OCI-LY3 (cell line): ENCODE results near the gene MAOA.

Source experiments
- H2AFZ ChIP-seq: fragments of 200-600, 300-600 bp; shearing (Covaris generic); 2 replicates; pipeline ENCODE4 v1.6.0; 2014; ENCODE audit warnings: antibody characterized with exemption, low read depth, low read length
- H3K27ac ChIP-seq: fragments of 200-600, 300-600 bp; sonication (generic); 2 replicates; pipeline ENCODE4 v1.5.1; 2014; ENCODE audit warnings: mild to moderate bottlenecking, low read length, moderate library complexity, mixed read lengths
- H3K27me3 ChIP-seq: fragments of 200-600, 300-600 bp; sonication (generic); 2 replicates; pipeline ENCODE4 v1.6.1; 2014; ENCODE audit warnings: low read depth, low read length, mixed read lengths
- H3K36me3 ChIP-seq: fragments of 200-600, 300-600 bp; sonication (generic); replicated peaks from 2 replicates; pipeline ENCODE3; 2014; ENCODE audit warnings: low read depth, low read length, mixed read lengths
- H3K4me1 ChIP-seq: fragments of 300-600, 200-600 bp; sonication (generic); 2 replicates; pipeline ENCODE4 v1.6.1; 2014; ENCODE audit warnings: low read length, mixed read lengths
- H3K4me2 ChIP-seq: fragments of 200-600, 300-600 bp; sonication (generic); 2 replicates; pipeline ENCODE4 v1.6.1; 2014; ENCODE audit warnings: low read length, mixed read lengths
- H3K4me3 ChIP-seq: fragments of 300-600, 200-600 bp; sonication (generic); 2 replicates; pipeline ENCODE4 v1.5.1; 2014; ENCODE audit warnings: antibody characterized with exemption, mild to moderate bottlenecking, low read length, moderate library complexity
- H3K79me2 ChIP-seq: fragments of 300-600, 200-600 bp; shearing (Covaris generic); 2 replicates; pipeline ENCODE4 v1.6.1; 2014; ENCODE audit warnings: mild to moderate bottlenecking, low read length, mixed read lengths
- H3K9ac ChIP-seq: fragments of 300-600, 200-600 bp; shearing (Covaris generic); 2 replicates; pipeline ENCODE4 v1.6.0; 2014; ENCODE audit warnings: mild to moderate bottlenecking, low read length, moderate library complexity
- H3K9me3 ChIP-seq: fragments of 200-600, 300-600 bp; shearing (Covaris generic); 2 replicates; pipeline ENCODE4 v1.6.1; 2014; ENCODE audit warnings: low read length, mixed read lengths; ENCODE audit not compliant: insufficient read depth
- H4K20me1 ChIP-seq: fragments of 200-600, 300-600 bp; sonication (generic); 2 replicates; pipeline ENCODE4 v1.6.1; 2016; ENCODE audit warnings: low read length, mixed read lengths; ENCODE audit not compliant: insufficient read depth
- EZH2phosphoT487 ChIP-seq: fragments of 200-600 bp; shearing (Covaris generic); IDR thresholded peaks from 2 replicates; pipeline ENCODE4 v1.6.1; 2018; ENCODE audit warnings: antibody characterized with exemption, mixed run types, low read depth
- TF ChIP-seq, protein P1 (sequence below): fragments of 200-600, 300-600 bp; sonication (generic); IDR thresholded peaks from 2 replicates; pipeline ENCODE4 v1.5.1; 2014; ENCODE audit warnings: antibody characterized with exemption, low read length, low read depth

The MAOA gene

DNA sequence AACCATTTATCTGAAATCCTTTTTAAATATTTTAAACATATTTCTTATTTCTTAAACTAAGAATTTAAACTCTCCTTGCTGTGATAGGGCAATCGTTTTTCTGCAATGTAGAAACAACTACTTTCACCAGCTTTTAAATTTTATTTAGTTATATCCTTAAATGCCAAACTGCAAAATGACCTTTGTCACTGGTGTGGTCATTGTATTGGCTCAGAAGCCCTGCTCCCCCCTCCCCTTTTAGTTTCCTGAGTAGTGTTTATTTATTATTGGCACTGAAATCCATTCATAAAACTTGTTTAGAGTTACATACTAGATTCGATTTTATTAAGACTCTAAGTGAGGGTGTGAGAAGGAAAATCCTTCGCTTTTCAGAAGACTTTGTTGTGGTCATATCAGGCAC is 23.0 kb downstream of the MAOA start:
- no peaks in the 10 kb centered on the region for H4K20me1 ChIP-seq
- no peaks in the 10 kb centered on the region for H3K36me3 ChIP-seq
- no peak for TF ChIP-seq EZH2phosphoT487
- TF ChIP-seq, protein P1, sequence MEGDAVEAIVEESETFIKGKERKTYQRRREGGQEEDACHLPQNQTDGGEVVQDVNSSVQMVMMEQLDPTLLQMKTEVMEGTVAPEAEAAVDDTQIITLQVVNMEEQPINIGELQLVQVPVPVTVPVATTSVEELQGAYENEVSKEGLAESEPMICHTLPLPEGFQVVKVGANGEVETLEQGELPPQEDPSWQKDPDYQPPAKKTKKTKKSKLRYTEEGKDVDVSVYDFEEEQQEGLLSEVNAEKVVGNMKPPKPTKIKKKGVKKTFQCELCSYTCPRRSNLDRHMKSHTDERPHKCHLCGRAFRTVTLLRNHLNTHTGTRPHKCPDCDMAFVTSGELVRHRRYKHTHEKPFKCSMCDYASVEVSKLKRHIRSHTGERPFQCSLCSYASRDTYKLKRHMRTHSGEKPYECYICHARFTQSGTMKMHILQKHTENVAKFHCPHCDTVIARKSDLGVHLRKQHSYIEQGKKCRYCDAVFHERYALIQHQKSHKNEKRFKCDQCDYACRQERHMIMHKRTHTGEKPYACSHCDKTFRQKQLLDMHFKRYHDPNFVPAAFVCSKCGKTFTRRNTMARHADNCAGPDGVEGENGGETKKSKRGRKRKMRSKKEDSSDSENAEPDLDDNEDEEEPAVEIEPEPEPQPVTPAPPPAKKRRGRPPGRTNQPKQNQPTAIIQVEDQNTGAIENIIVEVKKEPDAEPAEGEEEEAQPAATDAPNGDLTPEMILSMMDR, result no peak
- no peaks in the 10 kb centered on the region for H3K9me3 ChIP-seq
- H3K9ac ChIP-seq, result no peak overlapping the region
- H3K4me3 ChIP-seq, result no peak overlapping the region
- no peaks in the 10 kb centered on the region for H3K4me1 ChIP-seq
- no peak overlapping the region for H3K27ac ChIP-seq
- no peaks in the 10 kb centered on the region for H3K27me3 ChIP-seq
- no peak overlapping the region for H3K4me2 ChIP-seq
- H3K79me2 ChIP-seq, result no peaks in the 10 kb centered on the region
- H2AFZ ChIP-seq, result no peak overlapping the region

DNA sequence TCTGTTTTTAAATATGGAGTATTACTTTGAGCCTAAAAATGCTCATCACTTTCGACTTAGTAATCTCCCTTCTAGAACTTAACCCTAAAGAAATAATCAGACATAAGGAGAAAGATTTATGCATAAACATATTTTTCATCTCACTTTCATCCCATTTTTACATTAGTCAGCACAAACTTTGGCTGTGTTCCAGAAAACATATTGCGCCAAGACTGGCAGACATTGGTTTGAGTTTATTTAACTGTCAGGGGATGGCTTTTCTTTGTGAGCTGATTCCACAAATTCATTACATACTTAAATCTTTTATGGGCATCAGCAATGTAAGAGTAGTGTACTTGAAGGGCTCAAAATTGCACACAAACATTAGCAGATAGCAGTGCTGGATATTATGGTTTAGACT is 23.7 kb downstream of the MAOA start:
- Histone ChIP-seq H3K4me2 (no peak overlapping the region), H3K9ac (no peak overlapping the region), H4K20me1 (no peaks in the 10 kb centered on the region), H3K4me3 (no peak overlapping the region), H3K9me3 (no peaks in the 10 kb centered on the region), H3K36me3 (no peaks in the 10 kb centered on the region), H3K27me3 (no peaks in the 10 kb centered on the region), H3K27ac (no peak overlapping the region), H3K4me1 (no peaks in the 10 kb centered on the region), H2AFZ (no peak overlapping the region), H3K79me2 (no peaks in the 10 kb centered on the region)
- no peak for TF ChIP-seq EZH2phosphoT487
- TF ChIP-seq, protein P1, result no peak

DNA sequence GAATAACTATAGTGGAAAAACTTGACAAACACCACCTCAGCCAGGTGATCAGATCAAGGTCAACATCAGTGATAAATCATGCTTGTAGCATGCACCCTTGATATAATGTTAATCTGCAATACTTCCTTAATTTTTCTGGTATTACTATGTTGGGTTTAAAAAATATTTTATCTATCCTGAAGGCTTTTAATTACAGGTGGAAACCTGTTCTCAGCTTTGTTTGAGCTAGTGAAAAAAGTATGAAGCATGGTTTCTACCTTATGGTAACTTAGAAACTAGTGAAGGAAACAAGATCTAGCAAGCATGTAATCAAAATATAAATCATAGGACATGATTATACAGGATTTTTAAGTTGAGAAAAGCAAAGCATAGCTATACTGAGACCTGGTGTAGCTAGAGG is 26.6 kb downstream of the MAOA start:
- no peak overlapping the region for H3K4me2 ChIP-seq
- H3K9me3 ChIP-seq, result no peaks in the 10 kb centered on the region
- H3K79me2 ChIP-seq, result no peaks in the 10 kb centered on the region
- no peak overlapping the region for H3K27ac ChIP-seq
- no peaks in the 10 kb centered on the region for H4K20me1 ChIP-seq
- H3K4me3 ChIP-seq, result no peak overlapping the region
- no peaks in the 10 kb centered on the region for H3K4me1 ChIP-seq
- no peaks in the 10 kb centered on the region for H3K36me3 ChIP-seq
- H3K9ac ChIP-seq, result no peak overlapping the region
- H3K27me3 ChIP-seq, result no peaks in the 10 kb centered on the region
- no peak for TF ChIP-seq EZH2phosphoT487
- TF ChIP-seq, protein P1, result no peak
- H2AFZ ChIP-seq, result no peak overlapping the region

DNA sequence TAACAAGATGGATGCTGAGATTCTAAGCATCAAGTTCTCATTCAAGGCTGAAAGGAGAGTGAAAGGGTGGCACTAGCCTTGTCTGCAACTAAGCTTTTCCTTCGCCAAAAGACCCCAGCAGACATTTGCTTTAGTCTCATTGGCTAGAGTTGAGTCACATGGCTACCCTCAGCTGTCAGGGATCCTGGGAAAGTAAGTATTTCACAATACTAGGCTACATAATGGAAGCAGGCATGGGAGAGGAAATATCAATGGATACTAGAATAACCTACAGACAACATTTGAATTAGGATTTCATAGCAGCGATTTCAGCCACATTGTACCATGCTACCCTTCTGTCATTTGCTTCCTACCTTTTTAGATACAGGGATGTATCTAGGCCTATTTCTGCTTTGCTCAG is 29.1 kb downstream of the MAOA start:
- no peaks in the 10 kb centered on the region for H3K27me3 ChIP-seq
- no peak overlapping the region for H3K9ac ChIP-seq
- H3K4me2 ChIP-seq, result no peak overlapping the region
- H3K79me2 ChIP-seq, result no peaks in the 10 kb centered on the region
- no peaks in the 10 kb centered on the region for H3K9me3 ChIP-seq
- TF ChIP-seq, protein P1, result no peak
- TF ChIP-seq EZH2phosphoT487, result no peak
- no peak overlapping the region for H3K4me3 ChIP-seq
- H3K4me1 ChIP-seq, result no peaks in the 10 kb centered on the region
- no peak overlapping the region for H2AFZ ChIP-seq
- no peaks in the 10 kb centered on the region for H4K20me1 ChIP-seq
- no peak overlapping the region for H3K27ac ChIP-seq
- H3K36me3 ChIP-seq, result no peaks in the 10 kb centered on the region
